Loucy (cell line): ENCODE results near the gene LRRC27.

Experiments used
- H2AFZ ChIP-seq: fragments of 200-600 bp; sonication (generic); 2 replicates; pipeline ENCODE4 v1.6.0; 2016; ENCODE audit warnings: antibody characterized with exemption, mild to moderate bottlenecking, low read length, moderate library complexity
- H3F3A ChIP-seq: fragments of 200-600 bp; 2 replicates; pipeline ENCODE4 v1.6.0; 2016; ENCODE audit warnings: antibody characterized with exemption, low read depth, mild to moderate bottlenecking
- H3K27me3 ChIP-seq: fragments of 200-600 bp; sonication (generic); 2 replicates; pipeline ENCODE4 v1.6.1; 2014; ENCODE audit warnings: low read length, mild to moderate bottlenecking; ENCODE audit not compliant: insufficient read depth, poor library complexity, severe bottlenecking
- H3K36me3 ChIP-seq: fragments of 200-600 bp; sonication (generic); 2 replicates; pipeline ENCODE4 v1.6.1; 2016; ENCODE audit warnings: low read length; ENCODE audit not compliant: insufficient read depth
- H3K4me1 ChIP-seq: fragments of 200-600 bp; sonication (generic); 2 replicates; pipeline ENCODE4 v1.5.1; 2014; ENCODE audit warnings: low read length, mild to moderate bottlenecking; ENCODE audit not compliant: insufficient read depth, poor library complexity, severe bottlenecking
- H3K4me2 ChIP-seq: fragments of 200-600 bp; sonication (generic); 2 replicates; pipeline ENCODE4 v1.6.0; 2014; ENCODE audit warnings: antibody characterized with exemption, low read length, low read depth, mild to moderate bottlenecking; ENCODE audit not compliant: poor library complexity, severe bottlenecking
- H3K4me3 ChIP-seq: fragments of 200-600 bp; sonication (generic); 2 replicates; pipeline ENCODE4 v1.5.1; 2014; ENCODE audit warnings: low read length, mild to moderate bottlenecking, mixed read lengths; ENCODE audit not compliant: poor library complexity, severe bottlenecking
- H3K79me2 ChIP-seq: fragments of 200-600 bp; sonication (generic); 2 replicates; pipeline ENCODE4 v1.6.1; 2014; ENCODE audit warnings: low read length; ENCODE audit not compliant: insufficient read depth
- H3K9ac ChIP-seq: fragments of 200-600 bp; sonication (generic); 2 replicates; pipeline ENCODE4 v1.6.0; 2014; ENCODE audit warnings: mild to moderate bottlenecking, low read depth, low read length, moderate library complexity; ENCODE audit not compliant: poor library complexity, severe bottlenecking
- H3K9me2 ChIP-seq: fragments of 200-600 bp; sonication (generic); replicated peaks from 2 replicates; pipeline ENCODE4 v1.6.1; 2016; ENCODE audit warnings: low read depth, low read length, mixed read lengths
- H3K9me3 ChIP-seq: fragments of 200-600 bp; sonication (generic); 2 replicates; pipeline ENCODE4 v1.6.1; 2014; ENCODE audit warnings: mild to moderate bottlenecking, antibody characterized with exemption, low read length, low read depth; ENCODE audit not compliant: insufficient read depth
- H4K20me1 ChIP-seq: fragments of 200-600 bp; sonication (generic); 2 replicates; pipeline ENCODE4 v1.6.0; 2014; ENCODE audit warnings: antibody characterized with exemption, low read length, mild to moderate bottlenecking; ENCODE audit not compliant: insufficient read depth, poor library complexity, severe bottlenecking
- EZH2phosphoT487 ChIP-seq: fragments of 200-600 bp; IDR thresholded peaks from 2 replicates; pipeline ENCODE4 v1.6.1; 2018; ENCODE audit warnings: antibody characterized with exemption, mild to moderate bottlenecking, moderate library complexity, borderline replicate concordance
- TF ChIP-seq, protein P1 (sequence below): fragments of 200-600 bp; sonication (generic); conservative IDR thresholded peaks from 2 replicates; pipeline ENCODE4 v1.5.1; 2014; ENCODE audit warnings: mild to moderate bottlenecking, antibody characterized with exemption, low read length

LRRC27 gene

GRCh38 chr10:132402781-132403241 lies 70.8 kb downstream of the LRRC27 start:
- Histone ChIP-seq H3K9me3 (no peaks in the 10 kb centered on the region), H3K9ac (no peak overlapping the region), H2AFZ (no peak overlapping the region), H3K79me2 (peaks cover 87% of the 10 kb centered on the region), H3K4me3 (no peak overlapping the region), H3K9me2 (no peaks in the 10 kb centered on the region), H3K36me3 (peaks cover 25% of the 10 kb centered on the region; the same call in 1 of the 2 replicates), H3K27me3 (no peaks in the 10 kb centered on the region), H3F3A (no peaks in the 10 kb centered on the region), H3K4me1 (peaks cover 45% of the 10 kb centered on the region), H3K4me2 (peak overlapping the region; percentile 94), H4K20me1 (peaks cover 49% of the 10 kb centered on the region)
- TF ChIP-seq EZH2phosphoT487: no peak
- TF ChIP-seq, protein P1, sequence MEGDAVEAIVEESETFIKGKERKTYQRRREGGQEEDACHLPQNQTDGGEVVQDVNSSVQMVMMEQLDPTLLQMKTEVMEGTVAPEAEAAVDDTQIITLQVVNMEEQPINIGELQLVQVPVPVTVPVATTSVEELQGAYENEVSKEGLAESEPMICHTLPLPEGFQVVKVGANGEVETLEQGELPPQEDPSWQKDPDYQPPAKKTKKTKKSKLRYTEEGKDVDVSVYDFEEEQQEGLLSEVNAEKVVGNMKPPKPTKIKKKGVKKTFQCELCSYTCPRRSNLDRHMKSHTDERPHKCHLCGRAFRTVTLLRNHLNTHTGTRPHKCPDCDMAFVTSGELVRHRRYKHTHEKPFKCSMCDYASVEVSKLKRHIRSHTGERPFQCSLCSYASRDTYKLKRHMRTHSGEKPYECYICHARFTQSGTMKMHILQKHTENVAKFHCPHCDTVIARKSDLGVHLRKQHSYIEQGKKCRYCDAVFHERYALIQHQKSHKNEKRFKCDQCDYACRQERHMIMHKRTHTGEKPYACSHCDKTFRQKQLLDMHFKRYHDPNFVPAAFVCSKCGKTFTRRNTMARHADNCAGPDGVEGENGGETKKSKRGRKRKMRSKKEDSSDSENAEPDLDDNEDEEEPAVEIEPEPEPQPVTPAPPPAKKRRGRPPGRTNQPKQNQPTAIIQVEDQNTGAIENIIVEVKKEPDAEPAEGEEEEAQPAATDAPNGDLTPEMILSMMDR: no peak

- H3F3A ChIP-seq: no peaks in the 10 kb centered on the region
- no peak overlapping the region for H3K4me3 ChIP-seq
- no peak overlapping the region for H3K9ac ChIP-seq
- no peaks in the 10 kb centered on the region for H3K27me3 ChIP-seq
- H3K36me3 ChIP-seq: peaks cover 25% of the 10 kb centered on the region; the same call in 1 of the 2 replicates
- peaks cover 51% of the 10 kb centered on the region for H4K20me1 ChIP-seq
- H2AFZ ChIP-seq: no peak overlapping the region
- peaks cover 45% of the 10 kb centered on the region for H3K4me1 ChIP-seq
- H3K4me2 ChIP-seq: no peak overlapping the region
- TF ChIP-seq, protein P1: no peak
- TF ChIP-seq EZH2phosphoT487: no peak
- no peaks in the 10 kb centered on the region for H3K9me3 ChIP-seq
- H3K9me2 ChIP-seq: no peaks in the 10 kb centered on the region
- H3K79me2 ChIP-seq: peaks cover 87% of the 10 kb centered on the region
Measured at GRCh38 chr10:132403511-132404168, 71.6 kb downstream of the LRRC27 start.

- H4K20me1 ChIP-seq: peaks cover 50% of the 10 kb centered on the region
- H2AFZ ChIP-seq: no peak overlapping the region
- H3K27me3 ChIP-seq: no peaks in the 10 kb centered on the region
- H3K9me2 ChIP-seq: no peaks in the 10 kb centered on the region
- H3K4me3 ChIP-seq: no peak overlapping the region
- peaks cover 25% of the 10 kb centered on the region; the same call in 1 of the 2 replicates for H3K36me3 ChIP-seq
- TF ChIP-seq EZH2phosphoT487: no peak
- H3K9ac ChIP-seq: no peak overlapping the region
- no peaks in the 10 kb centered on the region for H3F3A ChIP-seq
- H3K9me3 ChIP-seq: no peaks in the 10 kb centered on the region
- H3K79me2 ChIP-seq: peaks cover 87% of the 10 kb centered on the region
- no peak overlapping the region for H3K4me2 ChIP-seq
- peaks cover 38% of the 10 kb centered on the region for H3K4me1 ChIP-seq
Measured at GRCh38 chr10:132404169-132404880, 72.3 kb downstream of the LRRC27 start.
